K562 (cell line): ENCODE results near the gene MYOG. TPM values are rescaled to one million over a fixed set of nuclear protein-coding genes. Genes with fewer than 3 reads are reported as not detected.

Source experiments
- ATAC-seq: fragments of 200-7000 bp; cut with Tn5 transposase; 3 replicates; pipeline ENCODE4 v1.9.1; 2020; ENCODE audit warnings: moderate library complexity
- BruUV-seq: library from RNA; stranded (reverse); fragments of 400-500 nt; replicated peaks from 2 replicates; lab custom pipeline; 2021; lab: Mats Ljungman, UMichigan
- CTCF ChIA-PET: fragments of 300-600 bp; formaldehyde crosslinking; extraction: SDS; loops from one replicate; lab custom pipeline; 2021; ENCODE audit warnings: low intra/inter-chr PET ratio; lab: Yijun Ruan, JAX
- POLR2A ChIA-PET: fragments of 300-600, 350-650 bp; sonication (Branson Sonifier 250); formaldehyde crosslinking; extraction: SDS; loops from one replicate; lab custom pipeline; 2021; ENCODE audit warnings: antibody characterized with exemption, inconsistent platforms; lab: Yijun Ruan, JAX
- DNase-seq, 4 experiments: peaks; one replicate each; pipeline versions ENCODE4 v3.0.0 to v3.0.0-alpha.2; 2011 to 2018; ENCODE audit warnings: low spot score in 3 of 4, mixed read lengths in 3 of 4; ENCODE audit errors: extremely low read depth in 1 of 4
- FAIRE-seq: peaks from 2 replicates; lab custom pipeline; 2011; peaks lifted over from hg19 to GRCh38; lab: Jason Lieb, UNC
- H2AFZ ChIP-seq: 2 replicates; pipeline ENCODE4 v1.6.0; 2011; ENCODE audit warnings: low read depth, low read length, control low read depth, inconsistent platforms
- H3K27ac ChIP-seq: fragments of 200-600 bp; 3 replicates; pipeline ENCODE4 v1.8.0; 2011; ENCODE audit warnings: low read depth, mild to moderate bottlenecking, control low read depth, inconsistent platforms, low read length, moderate library complexity, mixed read lengths; ENCODE audit errors: extremely low read depth
- H3K27me3 ChIP-seq, 2 experiments: fragments of 300-600 bp in 1 of 2; 2 replicates in 1 of 2; 3 replicates in 1 of 2; pipeline versions ENCODE4 v1.6.0 to v1.8.0; 2011; ENCODE audit warnings: inconsistent platforms in 2 of 2, low read length in 2 of 2, mild to moderate bottlenecking in 1 of 2, mixed read lengths in 1 of 2, moderate library complexity in 1 of 2; ENCODE audit not compliant: control insufficient read depth in 2 of 2, insufficient read depth in 2 of 2
- H3K36me3 ChIP-seq: fragments of 300-600 bp; 3 replicates; pipeline ENCODE4 v1.8.0; 2011; ENCODE audit warnings: mild to moderate bottlenecking, low read length, inconsistent platforms; ENCODE audit not compliant: control insufficient read depth, insufficient read depth
- H3K4me1 ChIP-seq, 2 experiments: fragments of 200-600 bp in 1 of 2; replicated peaks in 1 of 2; 2 replicates in 1 of 2; 3 replicates in 1 of 2; pipeline versions ENCODE4 v1.5.1 to v1.8.0; 2011; ENCODE audit warnings: inconsistent platforms in 2 of 2, low read length in 2 of 2, mild to moderate bottlenecking in 1 of 2, mixed read lengths in 1 of 2, moderate library complexity in 1 of 2; ENCODE audit not compliant: control insufficient read depth in 2 of 2, insufficient read depth in 2 of 2
- H3K4me2 ChIP-seq: 2 replicates; pipeline ENCODE4 v1.6.1; 2011; ENCODE audit warnings: low read length, control low read depth, inconsistent platforms, mixed read lengths; ENCODE audit not compliant: insufficient read depth
- H3K4me3 ChIP-seq: fragments of 200-600 bp; sonication (generic), shearing (Covaris generic); 2 replicates; pipeline ENCODE4 v1.5.1; 2016; ENCODE audit warnings: control low read depth, inconsistent platforms
- H3K79me2 ChIP-seq: fragments of 200-600 bp; 3 replicates; pipeline ENCODE4 v1.8.0; 2011; ENCODE audit warnings: low read length, inconsistent platforms; ENCODE audit not compliant: control insufficient read depth, insufficient read depth
- H3K9ac ChIP-seq, 2 experiments: 2 replicates each; pipeline versions ENCODE4 v1.6.0 to v1.6.1; 2011; ENCODE audit warnings: low read depth in 2 of 2, low read length in 2 of 2, control low read depth in 1 of 2, inconsistent platforms in 1 of 2, mild to moderate bottlenecking in 1 of 2, mixed read lengths in 1 of 2; ENCODE audit not compliant: insufficient read depth in 1 of 2
- H3K9me1 ChIP-seq: one replicate; pipeline ENCODE4 v1.6.0; 2011; ENCODE audit warnings: inconsistent platforms, mild to moderate bottlenecking, low read length, moderate library complexity; ENCODE audit not compliant: control insufficient read depth, insufficient read depth
- H3K9me3 ChIP-seq: replicated peaks from 2 replicates; pipeline ENCODE4 v1.5.1; 2011; ENCODE audit warnings: low read depth, low read length, inconsistent platforms; ENCODE audit not compliant: control insufficient read depth, insufficient read depth
- H4K20me1 ChIP-seq: replicated peaks from 2 replicates; pipeline ENCODE4 v1.6.1; 2011; ENCODE audit warnings: low read length, inconsistent platforms, mixed read lengths; ENCODE audit not compliant: control insufficient read depth, insufficient read depth
- HNRNPH1 ChIP-seq: fragments of 200-400 bp; formaldehyde crosslinking; optimal IDR thresholded peaks from 2 replicates; pipeline ENCODE3; 2017; ENCODE audit warnings: low read depth, mild to moderate bottlenecking, low read length, moderate library complexity
- JUND ChIP-seq, 2 experiments: IDR thresholded peaks; 2 replicates in 1 of 2; 3 replicates in 1 of 2; pipeline ENCODE4 v1.6.1; 2011; ENCODE audit warnings: borderline replicate concordance in 2 of 2, low read depth in 2 of 2, low read length in 2 of 2, improper control_type of control experiment in 1 of 2, missing biosample characterization in 1 of 2, missing genetic modification characterization in 1 of 2, missing genetic modification reagents in 1 of 2
- PHB ChIP-seq: fragments of 250-450 bp; sonication (Bioruptor Pico); IDR thresholded peaks from 2 replicates; pipeline ENCODE4 v1.5.0; 2021
- PKNOX1 ChIP-seq: fragments of 450-650 bp; IDR thresholded peaks from 2 replicates; pipeline ENCODE4 v1.6.1; 2016
- POLR2G ChIP-seq: fragments of 200-400 bp; formaldehyde crosslinking; IDR thresholded peaks from 2 replicates; pipeline ENCODE4 v1.6.1; 2017; ENCODE audit warnings: low read depth, mild to moderate bottlenecking, antibody characterized with exemption, low read length, moderate library complexity
- RFX1 ChIP-seq: fragments of 450-650 bp; IDR thresholded peaks from 2 replicates; pipeline ENCODE4 v1.6.1; 2016; ENCODE audit warnings: mild to moderate bottlenecking, moderate library complexity
- SMAD1 ChIP-seq: fragments of 150-350 bp; IDR thresholded peaks from 2 replicates; pipeline ENCODE4 v1.6.1; 2014; ENCODE audit warnings: low read length, low read depth; ENCODE audit not compliant: partially characterized antibody
- ZBTB11 ChIP-seq, 3 experiments: fragments of 200-800 bp in 1 of 3; fragments of 250-450 bp in 1 of 3; fragments of 450-650 bp in 1 of 3; sonication (Bioruptor Pico) in 1 of 3; sonication (Bioruptor generic) in 1 of 3; formaldehyde crosslinking in 1 of 3; IDR thresholded peaks; 2 replicates each; pipeline versions ENCODE4 v1.6.1 to v1.8.0; 2016 to 2022; ENCODE audit warnings: mild to moderate bottlenecking in 2 of 3, missing genetic modification characterization in 2 of 3, missing compliant biosample characterization in 1 of 3, moderate library complexity in 1 of 3
- ZFP91 ChIP-seq: sonication (generic); formaldehyde crosslinking; IDR thresholded peaks from 2 replicates; pipeline ENCODE4 v1.8.0; 2022; ENCODE audit warnings: mild to moderate bottlenecking, missing genetic modification reagents
- ZNF561 ChIP-seq: fragments of 450-650 bp; formaldehyde crosslinking; conservative IDR thresholded peaks from 2 replicates; pipeline ENCODE4 v1.4.0; 2020; ENCODE audit warnings: mild to moderate bottlenecking, moderate library complexity
- WGBS: fragments of 100-300 bp; shearing (Covaris generic); methylation state at CpG from one replicate; pipeline ENCODE4 v1.1.6; 2016; ENCODE audit warnings: low coverage, mixed read lengths; ENCODE audit not compliant: insufficient coverage; ENCODE audit errors: missing lambda C conversion rate; 5-methylcytosine and 5-hydroxymethylcytosine counted together
- in situ Hi-C: fragments of 300-500 bp; cut with MboI; formaldehyde crosslinking; loops from 4 replicates; pipeline ENCODE4 v1.15.0; 2018; ENCODE audit warnings: inconsistent platforms, mixed read lengths
- intact Hi-C: fragments of 100-400 bp; cut with micrococcal nuclease; formaldehyde crosslinking; loops from 2 replicates; pipeline ENCODE4 v1.14.2; 2022
- polyA plus RNA-seq, 8 experiments: library from polyadenylated mRNA; depleted of rRNA in 4 of 8; stranded (reverse) in 5 of 8; unstranded in 3 of 8; fragments of >200 nt; fragmentation: Nextera tagmentation in 2 of 8; fragmentation: Illumina TruSeq in 1 of 8; extraction: Ambion mirVana in 2 of 8; extraction: Trizol in 1 of 8; gene quantifications; 2 replicates each; pipeline versions ENCODE4 v1.2.1 to v1.2.3, GENCODE V29; 2011 to 2014; ENCODE audit warnings: inconsistent platforms in 1 of 8, missing spikeins in 1 of 8
- total RNA-seq, 7 experiments: library from RNA; depleted of rRNA in 6 of 7; stranded (reverse); fragments of >200 nt in 6 of 7; fragmentation: Illumina TruSeq in 2 of 7; extraction: Trizol in 2 of 7; gene quantifications; 2 replicates each; pipeline versions ENCODE4 v1.2.1 to v1.2.3, GENCODE V29; 2011 to 2021; ENCODE audit warnings: low replicate concordance in 1 of 7
- TF ChIP-seq, protein P1 (sequence below): fragments of 450-650 bp; formaldehyde crosslinking; IDR thresholded peaks from 2 replicates; pipeline ENCODE4 v1.4.0; 2020; ENCODE audit warnings: mild to moderate bottlenecking, moderate library complexity

MYOG gene
- total and polyA plus RNA-seq, 9 of the 15 experiments (the other 6 are each of a cell fraction or from before 2014, with no cell fraction given): not detected

- ChIA-PET CTCF (no interaction called here), POLR2A (interaction anchor here (0.5 to 0.7 kb wide), 3 partner anchors 12 to 372 kb away, joined by 3 to 4 read pairs (median 3); no protein-coding TSS in a partner anchor)
- peaks cover 3 to 61% of the 10 kb centered on the region in 2 experiments; a peak in 3 of 5 replicates for H3K27me3 ChIP-seq
- in situ Hi-C loops (no loop called here), intact Hi-C loops (no loop called here)
- no TSS peak for BruUV-seq
- H3K9me3 ChIP-seq: no peaks in the 10 kb centered on the region
- no peak for DNase-seq
- no peak overlapping the region for H3K4me2 ChIP-seq
- ATAC-seq: no peak
- H3K4me3 ChIP-seq: no peak overlapping the region
- peaks cover 11% of the 10 kb centered on the region for H4K20me1 ChIP-seq
- no peak overlapping the region for H2AFZ ChIP-seq
- no peaks in the 10 kb centered on the region for H3K36me3 ChIP-seq
- 0% methylated on average over 11 of the region's 11 CpGs for WGBS
- FAIRE-seq: no peak
- H3K79me2 ChIP-seq: no peaks in the 10 kb centered on the region
- peaks cover 0 to 5% of the 10 kb centered on the region in 2 experiments; a peak in 1 of 5 replicates for H3K4me1 ChIP-seq
- H3K27ac ChIP-seq: no peak overlapping the region
- 0 out of 4 replicates have a peak overlapping the region, but pooled peaks of 1 of the 2 experiments have one; percentile 2 for H3K9ac ChIP-seq
- H3K9me1 ChIP-seq: no peaks in the 10 kb centered on the region
- no peak for TF ChIP-seq SMAD1
- 0 out of 2 replicates have a peak, but pooled peaks have one; percentile 20 for TF ChIP-seq PKNOX1
- TF ChIP-seq RFX1: no peak
- no peak for TF ChIP-seq ZFP91 (CRISPR knock-in tag)
- TF ChIP-seq HNRNPH1: no peak
- TF ChIP-seq, protein P1, sequence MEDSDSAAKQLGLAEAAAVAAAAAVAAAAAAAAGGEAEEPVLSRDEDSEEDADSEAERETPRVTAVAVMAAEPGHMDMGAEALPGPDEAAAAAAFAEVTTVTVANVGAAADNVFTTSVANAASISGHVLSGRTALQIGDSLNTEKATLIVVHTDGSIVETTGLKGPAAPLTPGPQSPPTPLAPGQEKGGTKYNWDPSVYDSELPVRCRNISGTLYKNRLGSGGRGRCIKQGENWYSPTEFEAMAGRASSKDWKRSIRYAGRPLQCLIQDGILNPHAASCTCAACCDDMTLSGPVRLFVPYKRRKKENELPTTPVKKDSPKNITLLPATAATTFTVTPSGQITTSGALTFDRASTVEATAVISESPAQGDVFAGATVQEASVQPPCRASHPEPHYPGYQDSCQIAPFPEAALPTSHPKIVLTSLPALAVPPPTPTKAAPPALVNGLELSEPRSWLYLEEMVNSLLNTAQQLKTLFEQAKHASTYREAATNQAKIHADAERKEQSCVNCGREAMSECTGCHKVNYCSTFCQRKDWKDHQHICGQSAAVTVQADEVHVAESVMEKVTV (CRISPR knock-in tag): no peak
- 0 out of 6 replicates have a peak, but pooled peaks of 1 of the 3 experiments have one; percentile 39 for TF ChIP-seq ZBTB11 (CRISPR knock-in tag; IDR thresholded peaks at IDR 0.05)
- no peak for TF ChIP-seq JUND (IDR thresholded peaks at IDR 0.05; ENCODE audit: borderline replicate concordance, low read depth, low read length)
- no peak for TF ChIP-seq JUND (tag; IDR thresholded peaks at IDR 0.05; ENCODE audit: borderline replicate concordance, low read depth, low read length)
- no peak for TF ChIP-seq PHB (CRISPR knock-in tag)
- no peak for TF ChIP-seq ZNF561 (CRISPR knock-in tag)
- TF ChIP-seq POLR2G: no peak
Observed at GRCh38 chr1:203121186-203122015, 35.6 kb upstream of the MYOG start.
